Mammary epithelial cell (primary cell): ENCODE measurements around the gene SLC16A11.

Source experiments
- EZH2 ChIP-seq: IDR thresholded peaks from 2 replicates; pipeline ENCODE4 v1.6.1; 2012; ENCODE audit warnings: low read length, inconsistent platforms, borderline replicate concordance
- TF ChIP-seq, protein P1 (sequence below), 2 donors: IDR thresholded peaks in 1 of 2; conservative IDR thresholded peaks in 1 of 2; 2 replicates each; pipeline ENCODE4 v1.5.1; 2011 to 2012; ENCODE audit warnings: inconsistent platforms in 2 of 2, low read length in 2 of 2, mild to moderate bottlenecking in 2 of 2, control low read depth in 1 of 2, low read depth in 1 of 2; ENCODE audit not compliant: insufficient read depth in 1 of 2; ENCODE audit errors: extremely low read depth in 1 of 2

DNA sequence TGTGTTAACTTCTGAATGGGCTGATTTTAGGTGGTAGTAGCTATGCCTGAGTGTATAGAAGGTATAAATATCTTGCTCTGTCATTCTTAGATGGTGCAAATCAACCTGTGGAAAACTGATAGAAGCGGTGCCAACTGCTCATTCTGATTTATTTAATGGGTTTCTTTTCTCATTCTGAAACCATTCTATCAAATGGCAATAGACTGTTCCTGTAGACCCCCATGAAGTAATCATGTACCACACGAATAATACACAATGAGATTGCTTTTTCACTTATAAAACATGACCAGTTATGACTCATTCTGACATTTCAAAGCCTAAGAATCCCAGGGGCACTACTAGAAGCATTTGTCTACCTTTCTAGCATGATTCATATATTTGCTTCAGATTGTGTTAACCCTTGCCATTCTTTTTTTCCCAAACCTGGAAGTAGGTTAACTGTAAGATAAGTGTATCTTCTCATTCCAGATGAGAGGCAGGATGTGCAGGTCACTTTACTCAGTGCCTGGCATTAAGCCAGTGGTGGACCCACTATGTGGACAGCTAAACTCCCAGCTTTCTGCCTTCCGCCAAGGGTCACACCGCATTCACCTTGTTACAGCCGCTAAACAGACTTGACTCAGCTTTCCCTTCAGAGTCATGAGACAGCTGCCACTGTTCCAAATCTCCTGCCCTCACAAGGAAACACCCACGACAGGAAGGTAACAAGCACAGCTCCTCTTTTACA, 16.4 kb upstream of the SLC16A11 start:
- TF ChIP-seq, protein P1, sequence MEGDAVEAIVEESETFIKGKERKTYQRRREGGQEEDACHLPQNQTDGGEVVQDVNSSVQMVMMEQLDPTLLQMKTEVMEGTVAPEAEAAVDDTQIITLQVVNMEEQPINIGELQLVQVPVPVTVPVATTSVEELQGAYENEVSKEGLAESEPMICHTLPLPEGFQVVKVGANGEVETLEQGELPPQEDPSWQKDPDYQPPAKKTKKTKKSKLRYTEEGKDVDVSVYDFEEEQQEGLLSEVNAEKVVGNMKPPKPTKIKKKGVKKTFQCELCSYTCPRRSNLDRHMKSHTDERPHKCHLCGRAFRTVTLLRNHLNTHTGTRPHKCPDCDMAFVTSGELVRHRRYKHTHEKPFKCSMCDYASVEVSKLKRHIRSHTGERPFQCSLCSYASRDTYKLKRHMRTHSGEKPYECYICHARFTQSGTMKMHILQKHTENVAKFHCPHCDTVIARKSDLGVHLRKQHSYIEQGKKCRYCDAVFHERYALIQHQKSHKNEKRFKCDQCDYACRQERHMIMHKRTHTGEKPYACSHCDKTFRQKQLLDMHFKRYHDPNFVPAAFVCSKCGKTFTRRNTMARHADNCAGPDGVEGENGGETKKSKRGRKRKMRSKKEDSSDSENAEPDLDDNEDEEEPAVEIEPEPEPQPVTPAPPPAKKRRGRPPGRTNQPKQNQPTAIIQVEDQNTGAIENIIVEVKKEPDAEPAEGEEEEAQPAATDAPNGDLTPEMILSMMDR (conservative IDR thresholded peaks at IDR 0.05 in 1 of 2, IDR thresholded peaks at IDR 0.05 in 1 of 2; ENCODE audit: extremely low read depth in 1 of 2, insufficient read depth in 1 of 2, low read depth in 1 of 2, low read length in 2 of 2), result no peak
- no peak for TF ChIP-seq EZH2
